Endometrial microvascular endothelial cells (primary cell): Measurements from ENCODE around the gene TLE4. TPM values are rescaled to one million over a fixed set of nuclear protein-coding genes. Genes with fewer than 3 reads are reported as not detected.
"Not testable (repeated sequence)": the region's sequence is repeated elsewhere in the genome, so short reads cannot be mapped to it uniquely, and the experiment has no call there.

Experiments
- in situ Hi-C: cut with HindIII; loops from 2 replicates; pipeline ENCODE4 v1.10.0; 2017; ENCODE audit warnings: low sequenced_read_pairs, low pct_unique_long_range_greater_than_20kb; ENCODE audit errors: inconsistent ontology term
- total RNA-seq: library from RNA; depleted of rRNA; stranded (reverse); fragments of >200 nt; gene quantifications from one replicate; pipeline ENCODE4 v1.2.3, GENCODE V29; 2015; ENCODE audit errors: inconsistent ontology term

Gene TLE4
- total RNA-seq, 1 donor from 2014 or later: 42.6 TPM

GRCh38 chr9:79744521-79744920 lies 172.8 kb downstream of the TLE4 start:
- in situ Hi-C loops: no loop called here

GRCh38 chr9:79745752-79746336 lies 174.1 kb downstream of the TLE4 start:
- in situ Hi-C loops: no loop called here

GRCh38 chr9:79751895-79752466 lies 180.2 kb downstream of the TLE4 start:
- in situ Hi-C loops: not testable (repeated sequence)

- in situ Hi-C loops: no loop called here
Observed at GRCh38 chr9:79756414-79756813, 184.6 kb downstream of the TLE4 start.

GRCh38 chr9:79757074-79757473 lies 185.3 kb downstream of the TLE4 start:
- in situ Hi-C loops: no loop called here

GRCh38 chr9:79757881-79758669 lies 186.3 kb downstream of the TLE4 start:
- in situ Hi-C loops: no loop called here

GRCh38 chr9:79759460-79759859 lies 187.7 kb downstream of the TLE4 start:
- in situ Hi-C loops: no loop called here

GRCh38 chr9:79762070-79762469 lies 190.3 kb downstream of the TLE4 start:
- in situ Hi-C loops: no loop called here

GRCh38 chr9:79763671-79764285 lies 192.0 kb downstream of the TLE4 start:
- in situ Hi-C loops: no loop called here

GRCh38 chr9:79764374-79764773 lies 192.6 kb downstream of the TLE4 start:
- in situ Hi-C loops: no loop called here

- in situ Hi-C loops: no loop called here
Observed at GRCh38 chr9:79765466-79765865, 193.7 kb downstream of the TLE4 start.

GRCh38 chr9:79766091-79766490 lies 194.3 kb downstream of the TLE4 start:
- in situ Hi-C loops: no loop called here

- in situ Hi-C loops: no loop called here
Observed at GRCh38 chr9:79768194-79768593, 196.4 kb downstream of the TLE4 start.

GRCh38 chr9:79769476-79770275 lies 197.9 kb downstream of the TLE4 start:
- in situ Hi-C loops: no loop called here

- in situ Hi-C loops: no loop called here
Observed at GRCh38 chr9:79774356-79774755, 202.6 kb downstream of the TLE4 start.
